Bone marrow (tissue), 2 donors: ENCODE measurements around the gene ZNF804B.
"Not testable (repeated sequence)": the region's sequence is repeated elsewhere in the genome, so short reads cannot be mapped to it uniquely, and the experiment has no call there.

ENCODE experiments used
- DNase-seq, 2 donors: peaks; one replicate each; lab custom pipeline; 2025; lab: John Stamatoyannopoulos, UW

Gene ZNF804B

GRCh38 chr7:89085580-89085979 is 326.1 kb downstream of the ZNF804B start:
- DNase-seq, result no peak

DNA sequence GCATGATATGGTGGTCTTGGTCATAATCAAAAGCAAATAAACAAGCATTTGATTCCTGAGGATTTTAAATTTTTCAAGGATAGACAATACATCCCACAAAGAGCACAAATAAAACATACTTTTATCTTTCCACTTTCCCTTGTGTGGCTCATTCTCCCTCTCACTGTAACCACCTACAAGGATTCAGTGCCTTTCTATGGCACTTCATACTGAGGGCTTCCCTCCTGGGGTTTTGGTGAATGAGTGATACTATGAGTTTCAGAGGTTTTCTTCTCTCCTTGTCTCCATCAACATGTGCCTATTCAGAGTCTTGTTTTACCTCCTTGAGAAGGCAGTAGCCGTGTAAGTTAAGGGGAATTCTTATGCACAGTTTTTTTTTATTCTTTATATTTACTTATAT is 332.1 kb downstream of the ZNF804B start:
- DNase-seq, result no peak

GRCh38 chr7:89094269-89094668 is 334.8 kb downstream of the ZNF804B start:
- DNase-seq, result no peak

- DNase-seq, result no peak
Observed at GRCh38 chr7:89103564-89103963, 344.1 kb downstream of the ZNF804B start.

DNA sequence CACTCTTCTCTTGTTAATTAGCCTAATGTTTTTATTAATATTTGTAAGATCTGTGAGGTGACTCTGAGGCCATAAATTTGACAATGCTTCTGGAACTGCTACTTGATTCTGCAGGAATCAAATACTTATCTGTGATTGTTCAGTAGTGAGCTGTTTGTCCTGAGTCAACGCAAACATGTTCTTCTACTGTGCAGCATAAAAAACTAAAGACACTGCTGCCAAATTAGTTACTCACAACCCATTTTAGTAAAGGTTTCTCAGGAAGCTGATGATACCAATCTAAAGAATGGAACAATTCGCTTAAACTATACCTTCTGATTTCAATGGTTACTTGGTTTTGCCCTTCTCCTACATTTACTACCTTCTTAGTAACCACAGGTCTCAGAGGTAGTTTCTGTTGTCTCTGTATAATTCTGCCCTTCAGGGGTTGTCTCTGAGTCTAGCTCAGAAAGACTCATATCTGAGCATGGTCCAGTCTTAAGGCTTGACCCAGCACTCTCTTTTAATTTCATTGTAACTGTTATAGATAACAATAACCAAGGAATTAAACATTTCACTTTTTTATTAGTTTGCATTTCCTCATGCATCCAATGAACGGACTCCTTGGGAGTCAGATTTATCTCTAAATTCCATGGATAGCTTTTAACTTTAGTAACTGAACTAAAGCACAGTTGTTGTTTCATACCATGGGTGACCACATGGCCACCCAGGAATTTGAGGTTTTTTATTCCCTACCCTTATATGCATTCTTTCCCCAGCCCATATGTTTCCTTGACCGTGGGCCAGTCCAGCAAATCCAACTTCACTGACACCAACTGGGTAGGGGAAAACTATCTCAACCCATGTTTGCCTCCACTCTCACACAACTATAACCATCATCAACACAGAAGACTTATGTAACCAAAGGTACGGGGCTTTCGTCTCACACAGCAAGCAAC is 345.5 kb downstream of the ZNF804B start:
- DNase-seq, result no peak

DNA sequence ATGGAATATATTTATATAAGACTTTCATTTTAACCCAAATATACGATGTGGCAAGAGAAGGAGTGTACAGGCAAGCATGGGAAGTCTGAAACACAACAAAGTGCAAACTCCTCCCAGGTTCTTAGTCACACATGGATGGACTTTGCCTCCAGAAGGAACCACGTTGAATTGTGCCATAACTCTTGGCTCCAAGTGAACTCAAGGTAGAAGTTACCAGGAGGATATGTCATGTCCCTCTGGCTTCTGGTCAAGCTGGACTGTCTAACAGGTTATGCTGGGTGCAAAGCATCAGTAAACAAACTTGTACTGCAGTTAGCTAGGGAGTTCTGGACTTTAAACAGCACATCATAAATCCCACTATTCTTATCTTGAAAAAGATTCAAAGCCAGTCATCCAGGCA is 364.4 kb downstream of the ZNF804B start:
- DNase-seq, result no peak

GRCh38 chr7:89129600-89130375 is 370.3 kb downstream of the ZNF804B start:
- DNase-seq, result no peak

GRCh38 chr7:89133357-89133756 is 373.9 kb downstream of the ZNF804B start:
- no peak for DNase-seq

GRCh38 chr7:89133819-89134218 is 374.3 kb downstream of the ZNF804B start:
- DNase-seq, result no peak

DNA sequence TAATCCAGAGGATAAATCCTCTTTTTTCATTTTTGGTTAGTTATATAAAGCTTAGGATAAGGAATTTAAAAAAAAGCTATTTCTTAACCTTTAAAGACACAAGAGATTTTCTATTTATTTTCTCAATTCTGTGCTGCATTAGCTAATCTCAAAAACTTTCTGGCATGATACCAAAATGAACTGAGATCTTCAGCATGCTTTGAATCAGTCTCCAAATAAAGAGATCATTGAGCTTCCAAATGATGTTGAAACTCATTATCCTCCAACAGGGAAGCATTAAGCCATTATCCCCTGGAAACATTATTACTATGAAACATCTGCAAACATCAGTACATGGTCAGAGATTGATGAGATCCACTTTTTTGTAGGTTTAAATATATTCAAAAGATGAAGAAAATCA is 386.3 kb downstream of the ZNF804B start:
- DNase-seq, result no peak

DNA sequence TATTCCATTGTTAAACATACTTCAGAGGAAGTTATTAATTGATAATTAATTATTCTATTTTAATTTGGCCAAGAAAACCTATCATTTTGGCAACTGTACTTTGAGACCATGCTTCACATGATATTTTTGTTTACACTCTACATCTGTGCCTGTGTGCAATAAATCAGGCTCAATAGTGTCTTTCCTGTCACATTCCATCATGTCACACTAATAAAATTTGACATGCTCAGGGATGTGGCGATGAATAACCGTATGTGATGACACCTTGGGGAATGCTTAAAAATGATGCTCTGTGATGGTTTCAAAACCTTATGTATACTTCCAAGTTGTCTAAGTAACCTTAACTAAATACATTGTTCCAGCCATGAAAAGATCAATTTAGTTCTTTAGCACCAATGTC is 400.6 kb downstream of the ZNF804B start:
- DNase-seq, result no peak

DNA sequence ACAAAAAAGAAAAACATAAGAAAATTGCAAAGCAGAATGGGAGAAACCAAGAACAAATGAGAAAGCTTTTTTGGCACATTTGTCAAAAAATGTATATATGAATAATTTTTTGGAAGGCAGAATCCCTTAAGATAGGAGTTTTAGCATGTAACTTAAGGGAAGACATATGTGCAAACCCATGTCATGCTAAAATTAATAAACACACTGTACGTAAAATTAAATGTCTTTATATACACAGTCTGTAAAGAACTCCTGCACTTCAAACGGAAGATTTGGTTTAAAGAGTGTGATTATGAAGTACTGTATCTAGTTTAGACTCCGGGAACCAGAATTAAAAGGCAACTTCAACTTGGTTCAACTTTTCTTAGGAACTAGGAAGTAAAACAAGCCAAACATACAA is 405.9 kb downstream of the ZNF804B start:
- DNase-seq, result no peak

- DNase-seq, result no peak
Observed at GRCh38 chr7:89170628-89171027, 411.1 kb downstream of the ZNF804B start.

- no peak for DNase-seq
Observed at GRCh38 chr7:89182116-89182515, 422.6 kb downstream of the ZNF804B start.

GRCh38 chr7:89183712-89184111 is 424.2 kb downstream of the ZNF804B start:
- no peak for DNase-seq

DNA sequence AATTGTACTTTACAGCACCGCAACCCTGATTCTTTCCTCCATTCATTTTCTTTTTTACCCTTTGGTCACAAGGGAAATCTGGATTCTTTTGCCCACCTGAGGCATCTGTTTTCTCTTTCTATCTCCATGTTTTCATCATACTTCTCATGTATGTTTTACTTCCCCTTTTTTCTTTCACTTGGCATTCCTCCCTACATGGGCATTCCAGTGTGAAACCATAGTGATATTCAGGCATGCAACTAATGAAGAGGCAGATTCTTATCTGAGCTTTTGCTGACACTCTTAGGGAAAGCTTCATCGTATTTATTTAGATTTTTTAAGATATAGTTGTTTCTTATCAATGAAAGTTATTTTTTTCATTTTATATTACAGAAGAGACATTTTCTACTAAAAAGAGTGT is 441.3 kb downstream of the ZNF804B start:
- DNase-seq, result no peak

GRCh38 chr7:89223900-89224395 is 464.4 kb downstream of the ZNF804B start:
- no peak for DNase-seq

GRCh38 chr7:89228688-89229171 is 469.2 kb downstream of the ZNF804B start:
- DNase-seq, result not testable (repeated sequence)

GRCh38 chr7:89238156-89238555 is 478.7 kb downstream of the ZNF804B start:
- no peak for DNase-seq

DNA sequence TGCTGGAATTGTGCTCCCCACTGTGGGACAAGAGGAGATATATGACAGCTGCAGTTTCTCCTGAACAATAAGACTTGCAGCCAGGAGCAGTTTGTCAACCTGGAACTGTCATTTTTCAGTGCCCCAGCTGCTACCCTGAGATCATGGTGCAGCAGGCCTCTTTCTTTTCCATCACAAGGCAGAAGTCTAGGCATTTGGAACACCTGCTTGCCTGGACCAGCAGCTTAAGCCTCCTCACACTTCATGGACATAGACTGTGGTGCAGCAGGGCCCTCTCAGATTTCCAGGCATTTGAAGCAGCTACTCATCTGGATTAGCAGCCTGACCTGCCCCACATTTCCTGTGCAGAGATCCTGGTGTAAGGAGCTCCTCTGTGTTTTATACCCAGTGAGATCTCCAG is 486.7 kb downstream of the ZNF804B start:
- DNase-seq, result no peak

DNA sequence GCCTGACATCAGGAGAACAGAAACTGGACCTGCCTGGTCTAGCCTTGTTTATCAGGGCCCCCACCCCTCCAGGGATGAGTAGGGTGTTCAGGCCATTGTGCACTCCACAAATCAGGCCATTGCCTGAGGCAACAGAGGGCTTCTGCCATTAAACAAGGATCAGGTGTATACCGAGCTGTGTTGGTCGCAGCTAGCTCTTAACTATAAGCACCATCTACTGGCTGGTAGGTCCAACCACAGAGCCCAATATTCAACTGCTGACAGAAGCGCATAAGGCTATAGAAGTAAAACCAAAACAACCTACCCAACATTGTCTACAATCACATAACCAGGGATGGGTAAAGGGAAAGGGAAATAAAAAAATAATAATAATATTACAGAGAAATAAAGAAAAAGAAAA is 487.7 kb downstream of the ZNF804B start:
- no peak for DNase-seq

DNA sequence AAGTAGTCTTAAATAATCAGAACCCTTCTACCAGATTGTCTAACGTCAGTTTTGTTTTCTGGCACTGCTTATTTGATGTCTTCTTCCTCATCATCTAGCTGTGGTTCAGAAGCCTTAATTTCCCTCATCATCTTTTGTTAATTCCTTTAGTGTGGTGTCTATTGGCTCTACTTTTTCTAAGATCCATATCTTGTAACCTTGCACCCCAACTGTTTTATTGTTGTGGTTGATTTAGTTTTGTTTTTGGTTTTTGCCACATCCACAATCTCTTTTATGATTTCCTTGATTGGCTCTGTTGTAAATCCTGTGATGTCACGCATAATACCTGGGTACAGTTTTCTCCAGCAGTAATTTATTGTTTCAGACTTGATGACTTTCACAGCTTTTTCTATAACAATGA is 499.6 kb downstream of the ZNF804B start:
- no peak for DNase-seq

GRCh38 chr7:89264126-89264525 is 504.6 kb downstream of the ZNF804B start:
- DNase-seq, result no peak
